Spleen (tissue), 7 donors: Measurements from ENCODE around the gene EIF5A.

Source experiments
- CTCF ChIP-seq, 11 experiments: fragments of 200-600 bp in 7 of 11; fragments of 450-650 bp in 4 of 11; sonication (generic) in 4 of 11; IDR thresholded peaks in 8 of 11; conservative IDR thresholded peaks in 3 of 11; 1 replicate in 7 of 11; 2 replicates in 4 of 11; pipeline versions ENCODE4 v1.4.0 to v1.8.0; 2016 to 2021; ENCODE audit warnings: antibody characterized with exemption in 11 of 11, inconsistent platforms in 4 of 11, mild to moderate bottlenecking in 1 of 11
- POLR2A ChIP-seq, 3 donors: fragments of 450-650 bp; IDR thresholded peaks; one replicate each; pipeline ENCODE4 v1.5.1; 2017; ENCODE audit warnings: antibody characterized with exemption in 3 of 3, mild to moderate bottlenecking in 1 of 3
- POLR2AphosphoS5 ChIP-seq, 3 donors: sonication (generic); formaldehyde crosslinking; IDR thresholded peaks; one replicate each; pipeline ENCODE4 v1.5.1; 2017; ENCODE audit warnings: antibody characterized with exemption in 3 of 3
- donor health status: DM: no; HTN: no; CAD: no; lungs with moderate emphysema.
- donor health status: DM: no; HTN: no; CAD: no.
- donor health status: DM: no; HTN: no; CAD: no.

DNA sequence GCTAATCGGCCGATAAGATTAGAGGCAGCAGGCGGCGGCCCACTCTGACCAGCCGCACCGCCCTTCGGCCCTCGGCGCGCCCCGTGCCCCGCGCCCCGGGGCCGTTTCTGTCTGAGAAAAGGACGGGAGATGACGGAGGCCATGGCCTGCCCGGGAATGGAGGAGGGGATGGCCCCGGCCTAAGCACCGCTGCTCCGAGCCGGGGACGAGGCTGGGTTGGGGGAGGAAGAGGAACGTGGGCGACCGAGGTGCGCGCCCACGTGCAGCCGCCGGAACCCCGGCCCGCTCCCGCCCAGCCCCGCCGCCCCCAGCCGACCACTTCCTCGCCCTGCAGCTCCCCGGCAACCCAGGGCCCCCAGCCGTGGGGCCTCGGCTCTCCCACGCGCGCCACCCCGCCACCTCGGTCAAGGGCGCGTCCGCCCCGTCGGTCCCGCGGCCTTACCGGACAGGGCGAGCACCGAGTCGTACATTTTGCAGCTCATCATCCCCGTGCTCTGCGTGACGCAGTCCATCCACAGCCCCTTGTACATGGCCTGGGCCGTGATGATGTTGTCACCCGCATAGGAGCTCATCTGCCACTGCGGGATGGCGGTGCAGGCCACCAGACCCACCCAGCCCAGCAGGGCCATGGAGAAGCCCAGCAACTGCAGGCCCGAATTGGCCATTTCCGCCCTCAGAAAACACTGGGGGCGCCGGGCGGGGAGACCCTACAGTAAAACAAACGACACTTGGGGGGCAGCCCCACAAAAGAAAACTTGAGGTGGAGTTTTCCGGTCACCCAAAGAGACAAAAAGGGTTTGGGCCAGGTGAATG, 45.8 kb upstream of the EIF5A start:
- TF ChIP-seq POLR2AphosphoS5 (IDR thresholded peaks at IDR 0.05) (no peak), CTCF (IDR thresholded peaks at IDR 0.05 in 8 of 11, conservative IDR thresholded peaks at IDR 0.05 in 3 of 11) (no peak), POLR2A (IDR thresholded peaks at IDR 0.05) (no peak)
